Activated CD4-positive, alpha-beta memory T cell treated with anti-CD3 and anti-CD28 coated beads, Interleukin-2, amount 10 ng/mL, durations not matched to agents 7 days and 5 days (primary cell): ENCODE results near the gene MAP1LC3B. TPM values are rescaled to one million over a fixed set of nuclear protein-coding genes. Genes with fewer than 3 reads are reported as not detected.
"Not testable (repeated sequence)": the region's sequence is repeated elsewhere in the genome, so short reads cannot be mapped to it uniquely, and the experiment has no call there.

Experiments used
- CTCF ChIA-PET: fragments of 350-600 bp; sonication (Branson Sonifier 250); formaldehyde crosslinking; loops from one replicate; lab custom pipeline; 2021; ENCODE audit warnings: antibody characterized with exemption, inconsistent platforms; lab: Charles Lee
- POLR2A ChIA-PET: fragments of 350-600 bp; sonication (Branson Sonifier 250); formaldehyde crosslinking; loops from one replicate; lab custom pipeline; 2021; ENCODE audit warnings: antibody characterized with exemption; lab: Charles Lee
- DNase-seq: peaks from one replicate; pipeline ENCODE4 v3.0.0-alpha.2; 2020
- H3K27ac Mint-ChIP-seq: one replicate; pipeline ENCODE4 v1.8.0; 2021; ENCODE audit warnings: mild to moderate bottlenecking, mixed read lengths
- H3K27me3 Mint-ChIP-seq: one replicate; pipeline ENCODE4 v1.8.0; 2021; ENCODE audit warnings: mixed read lengths
- H3K36me3 Mint-ChIP-seq: one replicate; pipeline ENCODE4 v1.8.0; 2021; ENCODE audit warnings: low read depth, mixed read lengths
- H3K4me1 Mint-ChIP-seq: one replicate; pipeline ENCODE4 v1.8.0; 2021; ENCODE audit warnings: mixed read lengths
- H3K4me3 Mint-ChIP-seq: one replicate; pipeline ENCODE4 v1.8.0; 2021; ENCODE audit warnings: mild to moderate bottlenecking, mixed read lengths
- H3K9me3 Mint-ChIP-seq: one replicate; pipeline ENCODE4 v1.8.0; 2021; ENCODE audit warnings: mixed read lengths
- total RNA-seq, 2 experiments: library from RNA; stranded (reverse); gene quantifications; one replicate each; pipeline ENCODE4 v1.2.3, GENCODE V29; 2021

MAP1LC3B gene
- total RNA-seq, 2 experiments from 2014 or later, result 77.1 to 78.2 TPM

GRCh38 chr16:87350031-87350430 is 42.1 kb upstream of the MAP1LC3B start:
- Mint-ChIP-seq H3K4me1 (peaks cover 7% of the 10 kb centered on the region), H3K27ac (no peak overlapping the region)
- POLR2A ChIA-PET, result no interaction called here

DNA sequence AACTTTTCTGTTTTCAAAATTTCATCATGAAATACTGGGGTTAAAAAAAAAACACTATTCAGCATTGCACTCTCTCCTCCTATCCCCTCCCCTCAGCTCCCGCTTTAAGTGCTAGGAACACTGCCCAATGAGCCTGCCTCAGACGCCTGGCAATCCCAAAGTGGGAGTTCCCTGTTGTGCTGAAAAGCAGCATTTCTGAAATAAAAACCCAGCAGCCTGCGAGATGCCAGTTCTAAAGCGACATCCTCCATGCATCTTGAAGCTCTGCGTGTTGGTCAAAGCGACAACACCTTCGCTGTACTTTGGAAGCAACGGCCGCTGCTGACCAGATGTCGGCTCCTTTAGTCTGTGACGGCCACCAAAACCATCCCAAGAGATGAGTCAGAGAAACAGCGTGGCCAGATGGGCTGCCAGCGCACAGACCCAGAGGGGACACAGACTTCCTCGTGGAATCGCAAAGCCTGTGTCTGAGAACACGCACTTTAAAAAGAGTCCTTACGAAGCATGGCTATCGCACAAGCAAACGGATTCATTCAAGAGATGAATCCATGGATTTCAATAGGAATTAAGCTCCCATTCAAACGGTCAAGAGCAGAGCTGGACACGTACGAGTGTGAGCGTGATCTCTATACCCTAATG is 41.3 kb upstream of the MAP1LC3B start:
- H3K36me3 Mint-ChIP-seq, result peaks cover under 1% of the 10 kb centered on the region
- H3K4me3 Mint-ChIP-seq, result no peak overlapping the region
- no peak for DNase-seq
- ChIA-PET POLR2A (interaction anchor here (1.3 kb wide), 1 partner anchor 34 kb away, joined by 3 read pairs; the partner anchor contains the start of gene C16orf95), CTCF (no interaction called here)
- H3K4me1 Mint-ChIP-seq, result peaks cover under 1% of the 10 kb centered on the region
- H3K27ac Mint-ChIP-seq, result no peak overlapping the region
- H3K27me3 Mint-ChIP-seq, result no peaks in the 10 kb centered on the region
- no peaks in the 10 kb centered on the region for H3K9me3 Mint-ChIP-seq

More at GRCh38 chr16:87350031-87350430, 42.1 kb upstream of the MAP1LC3B start:
- Mint-ChIP-seq H3K27me3 (no peaks in the 10 kb centered on the region), H3K9me3 (no peaks in the 10 kb centered on the region), H3K4me3 (no peak overlapping the region), H3K36me3 (peaks cover 6% of the 10 kb centered on the region)
- CTCF ChIA-PET, result no interaction called here
- no peak for DNase-seq

DNA sequence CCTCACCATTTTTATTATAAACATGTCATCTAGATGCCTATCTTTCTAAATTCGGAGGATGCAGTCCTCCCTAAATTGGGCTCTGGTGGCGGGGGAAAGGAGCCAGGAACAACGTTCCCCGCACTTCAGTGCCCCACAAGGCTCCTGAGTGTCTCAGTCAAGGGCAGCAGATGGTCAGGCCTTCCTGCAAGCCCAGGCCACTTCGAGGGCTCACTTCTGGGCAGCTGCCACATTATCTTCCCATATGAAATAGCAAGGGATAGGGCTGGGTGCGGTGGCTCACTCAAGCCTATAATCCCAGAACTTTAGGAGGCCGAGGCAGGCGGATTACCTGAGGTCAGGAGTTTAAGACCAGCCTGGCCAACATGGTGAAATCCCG is 40.8 kb upstream of the MAP1LC3B start:
- CTCF ChIA-PET, result no interaction called here
- H3K9me3 Mint-ChIP-seq, result no peaks in the 10 kb centered on the region
- no peak for DNase-seq
- H3K27me3 Mint-ChIP-seq, result no peaks in the 10 kb centered on the region
- H3K36me3 Mint-ChIP-seq, result no peaks in the 10 kb centered on the region
- H3K27ac Mint-ChIP-seq, result no peak overlapping the region
- no peaks in the 10 kb centered on the region for H3K4me1 Mint-ChIP-seq
- POLR2A ChIA-PET, result interaction anchor here (1.3 kb wide), 1 partner anchor 34 kb away, joined by 3 read pairs; the partner anchor contains the start of gene C16orf95
- H3K4me3 Mint-ChIP-seq, result no peak overlapping the region

DNA sequence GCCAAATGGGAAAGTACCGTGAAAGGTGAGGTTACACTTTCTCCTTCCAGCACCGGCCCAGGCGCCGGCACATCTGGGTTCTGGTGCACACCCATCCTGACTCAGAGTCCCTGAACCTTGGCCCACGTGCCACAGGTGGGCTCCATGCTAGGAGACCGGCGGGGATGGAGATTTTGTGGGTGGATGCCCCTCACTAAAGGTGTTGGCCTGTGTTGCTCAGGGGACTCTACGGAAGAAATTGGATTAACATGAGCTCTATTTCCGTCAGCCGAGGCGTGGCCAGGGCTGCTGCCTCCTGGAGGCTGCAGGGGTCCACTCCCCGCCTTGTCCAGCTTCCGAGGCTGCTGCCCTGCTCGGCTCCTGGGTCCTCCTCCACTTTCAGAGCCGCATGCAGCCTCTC is 39.3 kb upstream of the MAP1LC3B start:
- Mint-ChIP-seq H3K4me1 (no peaks in the 10 kb centered on the region), H3K4me3 (no peak overlapping the region), H3K9me3 (no peaks in the 10 kb centered on the region), H3K27ac (no peak overlapping the region), H3K36me3 (no peaks in the 10 kb centered on the region), H3K27me3 (no peaks in the 10 kb centered on the region)
- ChIA-PET POLR2A (no interaction called here), CTCF (no interaction called here)
- DNase-seq, result no peak

GRCh38 chr16:87353613-87354012 is 38.5 kb upstream of the MAP1LC3B start:
- Mint-ChIP-seq H3K4me3 (no peak overlapping the region), H3K27ac (no peak overlapping the region), H3K36me3 (peaks cover 3% of the 10 kb centered on the region), H3K9me3 (no peaks in the 10 kb centered on the region), H3K4me1 (no peaks in the 10 kb centered on the region), H3K27me3 (no peaks in the 10 kb centered on the region)
- no peak for DNase-seq
- CTCF ChIA-PET, result no interaction called here
- POLR2A ChIA-PET, result no interaction called here

- CTCF ChIA-PET, result no interaction called here
These were observed 35.7 kb upstream of the MAP1LC3B start for GRCh38 chr16:87356491-87356853.

GRCh38 chr16:87358250-87358649 is 33.9 kb upstream of the MAP1LC3B start:
- H3K9me3 Mint-ChIP-seq, result no peaks in the 10 kb centered on the region
- H3K36me3 Mint-ChIP-seq, result peaks cover 11% of the 10 kb centered on the region
- no peak overlapping the region for H3K4me3 Mint-ChIP-seq
- POLR2A ChIA-PET, result no interaction called here
- H3K27me3 Mint-ChIP-seq, result no peaks in the 10 kb centered on the region
- DNase-seq, result no peak
- no peak overlapping the region for H3K27ac Mint-ChIP-seq
- H3K4me1 Mint-ChIP-seq, result peaks cover 5% of the 10 kb centered on the region
- CTCF ChIA-PET, result no interaction called here

More at GRCh38 chr16:87356491-87356853, 35.7 kb upstream of the MAP1LC3B start:
- Mint-ChIP-seq H3K27me3 (no peaks in the 10 kb centered on the region), H3K4me3 (no peak overlapping the region), H3K36me3 (peaks cover 11% of the 10 kb centered on the region), H3K9me3 (no peaks in the 10 kb centered on the region), H3K27ac (no peak overlapping the region), H3K4me1 (peaks cover 5% of the 10 kb centered on the region)
- POLR2A ChIA-PET, result interaction anchor here (1.7 kb wide), 1 partner anchor 32 kb away, joined by 5 read pairs; no protein-coding TSS in a partner anchor
- no peak for DNase-seq

- ChIA-PET CTCF (no interaction called here), POLR2A (no interaction called here)
- H3K27me3 Mint-ChIP-seq, result no peaks in the 10 kb centered on the region
- peaks cover 9% of the 10 kb centered on the region for H3K4me1 Mint-ChIP-seq
- no peaks in the 10 kb centered on the region for H3K9me3 Mint-ChIP-seq
- H3K36me3 Mint-ChIP-seq, result peaks cover 15% of the 10 kb centered on the region
- H3K27ac Mint-ChIP-seq, result no peak overlapping the region
- no peak overlapping the region for H3K4me3 Mint-ChIP-seq
- DNase-seq, result no peak
These were observed 33.4 kb upstream of the MAP1LC3B start for GRCh38 chr16:87358696-87359095.

DNA sequence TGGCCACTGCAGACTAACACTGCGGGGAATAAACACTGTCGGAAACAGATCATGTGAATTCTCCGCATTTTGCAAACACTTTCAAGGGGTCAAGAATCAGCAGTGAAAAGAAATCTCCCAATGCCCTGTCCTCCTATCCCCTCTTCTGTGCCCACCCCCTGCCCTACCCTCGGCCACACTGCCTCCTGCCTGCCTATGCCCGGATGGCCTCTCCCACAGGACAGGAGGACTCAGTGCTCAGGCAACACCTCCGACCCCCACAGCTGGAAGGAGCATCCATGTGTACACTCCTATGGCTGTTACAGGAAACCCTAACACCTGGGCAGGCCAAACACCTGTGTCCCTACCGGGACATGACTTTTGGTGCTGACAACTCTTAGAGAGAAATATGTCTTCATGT is 33.0 kb upstream of the MAP1LC3B start:
- no peaks in the 10 kb centered on the region for H3K27me3 Mint-ChIP-seq
- no peaks in the 10 kb centered on the region for H3K9me3 Mint-ChIP-seq
- peaks cover 11% of the 10 kb centered on the region for H3K4me1 Mint-ChIP-seq
- ChIA-PET POLR2A (no interaction called here), CTCF (interaction anchor here (1.5 kb wide), 1 partner anchor 10 kb away, joined by 3 read pairs; no protein-coding TSS in a partner anchor)
- peaks cover 15% of the 10 kb centered on the region for H3K36me3 Mint-ChIP-seq
- H3K4me3 Mint-ChIP-seq, result no peak overlapping the region
- DNase-seq, result no peak
- H3K27ac Mint-ChIP-seq, result no peak overlapping the region

DNA sequence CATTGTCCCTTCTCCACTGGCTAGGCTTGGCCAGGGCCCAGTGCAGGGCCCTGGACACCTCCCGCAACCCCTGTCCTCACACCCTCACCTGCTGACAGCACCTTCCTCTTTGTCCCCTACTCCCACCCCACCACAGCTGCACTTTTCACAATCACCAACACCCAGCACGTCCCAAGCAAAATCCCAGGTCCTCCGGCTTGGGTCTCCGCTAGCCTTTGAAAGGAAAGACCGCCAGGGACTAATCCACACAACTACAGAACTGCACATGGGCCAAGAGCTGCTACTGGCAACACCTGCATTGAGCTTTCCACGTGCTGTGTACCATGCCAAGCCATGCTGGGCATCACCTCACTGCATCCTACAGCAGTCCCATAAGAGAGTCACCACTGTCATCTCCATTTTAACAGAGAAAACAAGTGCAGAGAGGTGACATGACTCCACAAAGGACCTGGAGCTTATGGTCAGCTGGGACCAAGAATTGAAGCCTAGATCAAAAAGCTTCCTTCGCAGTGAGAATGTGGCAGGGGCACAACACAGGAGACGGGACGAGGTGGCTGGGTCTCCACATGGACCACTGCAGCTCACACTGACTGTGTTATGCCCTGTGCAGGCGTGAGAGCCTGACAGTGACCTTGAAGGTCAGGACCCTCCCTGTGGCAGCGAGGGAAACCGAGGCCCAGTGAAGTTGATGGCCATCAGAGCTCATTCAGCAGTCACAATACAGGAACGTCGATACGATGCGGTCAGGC is 31.1 kb upstream of the MAP1LC3B start:
- no peak overlapping the region for H3K27ac Mint-ChIP-seq
- peaks cover 15% of the 10 kb centered on the region for H3K36me3 Mint-ChIP-seq
- peaks cover 23% of the 10 kb centered on the region for H3K4me1 Mint-ChIP-seq
- no peaks in the 10 kb centered on the region for H3K27me3 Mint-ChIP-seq
- H3K9me3 Mint-ChIP-seq, result no peaks in the 10 kb centered on the region
- no peak for DNase-seq
- CTCF ChIA-PET, result interaction anchor here (1.7 kb wide), 1 partner anchor 275 kb away, joined by 4 read pairs; no protein-coding TSS in a partner anchor
- no peak overlapping the region for H3K4me3 Mint-ChIP-seq
- POLR2A ChIA-PET, result interaction anchor here (0.8 kb wide), 1 partner anchor 28 kb away, joined by 3 read pairs; no protein-coding TSS in a partner anchor

DNA sequence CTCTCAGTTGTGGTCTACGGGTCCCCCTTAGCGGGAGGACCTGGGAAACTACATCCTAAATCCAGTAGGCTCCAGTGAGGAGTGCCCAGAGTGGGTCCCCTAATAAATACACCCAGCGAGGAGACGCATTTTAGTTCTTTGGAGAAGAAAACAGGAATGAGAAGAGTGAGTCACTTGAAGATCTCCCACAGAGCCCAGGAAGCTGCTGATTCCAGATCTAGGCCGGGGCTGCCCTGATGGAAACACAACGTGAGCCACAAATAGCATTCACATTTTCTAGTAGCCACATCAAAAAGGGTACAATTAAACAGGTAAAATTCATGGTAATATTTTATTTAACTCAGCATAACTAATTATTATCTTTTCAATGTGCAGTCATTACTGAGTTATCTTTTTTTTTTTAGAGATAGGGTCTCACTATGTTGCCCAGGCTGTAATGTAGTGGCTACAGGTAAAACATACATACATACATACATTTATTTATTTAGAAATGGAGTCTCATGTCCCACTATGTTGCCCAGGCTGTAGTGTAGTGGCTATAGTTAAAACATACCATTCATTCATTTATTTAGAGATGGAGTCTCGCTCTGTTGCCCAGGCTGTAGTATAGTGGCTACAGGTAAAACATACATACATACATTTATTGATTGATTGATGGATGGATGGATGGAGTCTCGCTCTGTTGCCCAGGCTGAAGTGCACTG is 30.1 kb upstream of the MAP1LC3B start:
- Mint-ChIP-seq H3K36me3 (peaks cover 15% of the 10 kb centered on the region), H3K4me3 (no peak overlapping the region), H3K27me3 (no peaks in the 10 kb centered on the region), H3K27ac (no peak overlapping the region), H3K4me1 (peaks cover 23% of the 10 kb centered on the region), H3K9me3 (no peaks in the 10 kb centered on the region)
- no peak for DNase-seq
- ChIA-PET POLR2A (no interaction called here), CTCF (no interaction called here)

DNA sequence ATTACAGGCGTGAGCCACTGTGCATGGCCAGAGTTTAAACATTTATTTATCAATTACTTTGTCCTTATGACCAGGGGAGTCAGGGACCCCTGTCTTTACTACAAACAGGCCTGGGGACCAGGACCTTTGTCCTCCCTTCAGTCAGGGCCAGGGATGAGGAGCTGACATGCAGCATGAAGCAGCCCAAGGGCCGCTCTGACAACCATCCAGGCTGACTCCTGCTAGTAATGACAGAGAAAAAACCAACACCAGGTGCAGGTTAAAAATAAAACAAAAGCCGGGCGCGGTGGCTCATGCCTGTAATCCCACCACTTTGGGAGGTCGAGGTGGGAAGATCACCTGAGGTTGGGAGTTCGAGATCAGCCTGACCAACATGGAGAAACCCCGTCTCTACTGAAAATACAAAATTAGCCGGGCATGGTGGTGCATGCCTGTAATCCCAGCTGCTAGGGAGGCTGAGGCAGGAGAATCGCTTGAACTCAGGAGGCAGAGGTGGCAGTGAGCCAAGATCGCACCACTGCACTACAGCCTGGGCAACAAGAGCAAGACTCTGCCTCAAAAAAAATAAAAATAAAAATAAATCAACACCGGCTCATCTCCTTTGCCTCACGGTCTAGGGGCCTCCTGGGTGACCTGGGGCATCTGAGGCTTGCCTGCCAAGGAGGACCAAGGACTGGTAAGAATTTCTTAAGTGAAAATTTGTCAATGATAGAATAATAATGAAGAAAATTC is 29.1 kb upstream of the MAP1LC3B start:
- POLR2A ChIA-PET, result interaction anchor here (1.1 kb wide), 2 partner anchors 21 to 45 kb away, joined by 3 read pairs; partner anchors contain the start of gene FBXO31
- CTCF ChIA-PET, H3K4me3 Mint-ChIP-seq, H3K9me3 Mint-ChIP-seq, H3K27ac Mint-ChIP-seq, DNase-seq, H3K27me3 Mint-ChIP-seq: not testable (repeated sequence)
- Mint-ChIP-seq H3K4me1 (peaks cover 23% of the 10 kb centered on the region), H3K36me3 (peaks cover 15% of the 10 kb centered on the region)
